ENCODE results near the gene ADAMTS17.

- TF ChIP-seq YY1 (IDR thresholded peaks at IDR 0.05; ENCODE audit: insufficient read depth, insufficient read length) (no peak), ZNF274 (IDR thresholded peaks at IDR 0.05; ENCODE audit: low read depth, low read length) (no peak)
Measured at GRCh38 chr15:100245487-100245820, 96.3 kb downstream of the ADAMTS17 start.
